ENCODE results near the gene CFAP47.

CFAP47 gene

GRCh38 chrX:36422368-36422767 is 502.8 kb downstream of the CFAP47 start:
- TF ChIP-seq CTCF (IDR thresholded peaks at IDR 0.05; ENCODE audit: low read depth, low read length), result no peak

DNA sequence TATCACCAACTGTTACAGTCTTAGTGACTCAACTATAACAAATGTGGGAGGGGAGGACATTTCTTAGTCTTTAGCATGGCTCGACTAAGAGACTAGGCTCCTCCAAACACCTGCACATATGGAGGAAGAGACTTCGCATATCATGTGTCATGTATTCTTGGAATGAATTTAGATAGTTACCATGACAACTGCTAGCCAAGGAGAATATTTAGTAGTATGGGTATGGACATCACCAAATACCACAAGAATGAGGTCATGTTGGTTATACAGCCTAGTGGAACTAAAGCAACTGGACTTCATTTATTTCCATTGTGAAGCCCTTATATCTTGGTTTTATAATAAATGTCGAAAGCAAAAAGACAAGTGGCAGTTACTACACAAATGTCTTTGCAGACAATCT is 512.3 kb downstream of the CFAP47 start:
- no peak for TF ChIP-seq CTCF (IDR thresholded peaks at IDR 0.05; ENCODE audit: low read depth, low read length)
- no peak overlapping the region for H3K4me3 ChIP-seq (ENCODE audit: low read depth, low read length)

More at GRCh38 chrX:36422368-36422767, 502.8 kb downstream of the CFAP47 start:
- H3K4me3 ChIP-seq (ENCODE audit: low read depth, low read length), result no peak overlapping the region

GRCh38 chrX:36434522-36434921 is 515.0 kb downstream of the CFAP47 start:
- TF ChIP-seq CTCF (IDR thresholded peaks at IDR 0.05; ENCODE audit: low read depth, low read length), result no peak

More at GRCh38 chrX:36434522-36434921, 515.0 kb downstream of the CFAP47 start:
- H3K4me3 ChIP-seq (ENCODE audit: low read depth, low read length), result no peak overlapping the region

Measured in WI38 (cell line).